GM19240 (cell line): Measurements from ENCODE around the gene BMF.
"Not testable (repeated sequence)": the region's sequence is repeated elsewhere in the genome, so short reads cannot be mapped to it uniquely, and the experiment has no call there.

ENCODE experiments used
- DNase-seq: peaks from one replicate; pipeline ENCODE4 v3.0.0; 2011; ENCODE audit warnings: low spot score; ENCODE audit not compliant: insufficient read length

Gene BMF

DNA sequence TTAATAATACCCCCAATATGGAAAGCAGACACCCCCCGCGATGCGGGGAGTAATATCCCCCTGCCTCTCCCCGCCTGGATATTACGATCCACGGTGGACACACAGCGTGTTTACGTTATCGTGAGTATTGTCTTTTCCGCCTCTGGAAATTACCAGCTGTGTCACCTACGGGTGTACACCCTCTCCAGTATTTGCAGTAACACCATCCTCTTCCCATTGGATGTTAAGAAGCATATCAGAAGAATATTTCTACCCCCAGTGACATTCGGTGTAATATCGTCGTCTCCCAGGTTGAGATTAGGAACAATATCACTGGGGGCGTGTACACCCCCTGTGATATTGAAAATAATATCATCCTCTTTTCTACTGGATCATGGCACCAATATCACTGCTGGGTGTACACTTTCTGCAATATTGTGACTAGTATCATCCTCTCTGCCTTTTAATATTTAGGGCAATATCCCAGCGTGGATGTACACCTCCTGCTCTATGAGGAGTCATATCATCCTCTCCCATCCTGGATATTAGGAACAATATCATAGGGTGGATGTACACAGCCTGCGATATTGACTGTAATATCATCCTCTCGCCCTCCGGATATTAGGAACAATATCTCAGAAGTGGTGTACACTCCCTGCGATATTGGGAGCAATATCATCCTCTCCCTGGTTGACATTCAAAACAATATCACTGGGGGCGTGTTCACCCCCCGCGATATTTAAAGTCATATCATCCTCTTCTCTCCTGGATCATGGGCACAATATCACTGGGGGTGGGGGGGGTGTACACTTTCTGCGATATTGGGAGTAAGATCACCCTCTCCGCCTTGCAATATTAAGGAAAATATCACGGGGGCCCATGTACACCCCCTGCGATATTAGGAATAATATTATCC lies 20.3 kb upstream of the BMF start:
- no peak for DNase-seq

DNA sequence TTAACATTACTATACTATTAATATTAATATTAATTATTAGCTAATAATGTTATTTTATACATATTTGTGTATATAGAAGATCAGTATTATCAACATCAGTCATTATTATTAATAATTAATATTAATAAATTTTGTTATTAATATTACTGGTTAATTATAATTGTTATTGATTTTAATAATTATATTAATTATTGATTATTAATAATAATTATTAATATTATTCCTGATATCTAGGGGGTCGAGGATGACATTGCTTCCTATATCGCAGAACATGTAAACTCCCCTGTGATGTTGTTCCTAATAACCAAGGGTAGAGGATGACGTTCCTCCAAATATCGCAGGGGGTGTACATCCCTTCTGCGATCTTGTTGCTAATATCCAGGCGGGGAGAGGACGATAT lies 17.3 kb upstream of the BMF start:
- no peak for DNase-seq

DNA sequence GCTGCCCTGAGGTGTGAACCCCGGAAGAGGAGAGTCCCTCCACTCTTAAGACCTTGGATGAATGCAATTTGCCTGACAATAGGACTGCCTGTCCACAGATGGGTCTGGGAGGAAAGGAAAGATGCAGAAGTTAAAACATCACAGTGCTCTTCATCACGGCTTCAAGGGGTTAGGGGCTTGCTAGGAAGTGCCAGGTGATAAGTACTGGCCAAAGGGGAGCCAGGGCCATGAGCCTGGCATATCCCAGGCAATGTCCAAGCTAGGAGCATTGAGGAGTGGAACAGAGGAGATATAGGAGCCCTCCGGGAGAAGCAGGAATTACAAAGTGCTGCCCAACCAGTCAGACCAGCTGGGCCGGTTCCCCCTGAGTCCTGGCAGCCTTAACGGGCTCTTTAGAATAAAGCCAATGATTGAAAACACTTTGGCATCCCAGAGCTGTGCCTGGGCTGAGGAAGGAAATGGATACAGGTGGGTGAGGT lies 16.2 kb upstream of the BMF start:
- DNase-seq: not testable (repeated sequence)

DNA sequence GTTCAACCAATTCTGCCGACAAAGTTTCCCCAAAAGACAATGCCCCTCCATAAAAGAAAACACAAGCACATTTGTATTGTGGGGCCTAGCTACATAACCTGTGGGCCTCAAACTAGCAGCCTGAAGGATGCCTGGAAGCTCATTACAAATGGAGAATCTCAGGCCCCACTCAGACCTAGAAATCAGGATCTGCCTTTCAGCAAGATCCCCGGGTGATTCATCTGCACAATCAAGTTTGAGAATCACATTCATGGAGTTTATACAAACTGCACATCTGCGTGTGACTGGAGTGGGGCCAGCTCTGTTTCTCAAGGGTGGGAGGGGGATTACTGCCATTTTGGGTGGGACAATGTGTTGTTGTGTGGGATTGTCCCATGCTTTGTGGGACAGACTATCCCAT lies 15.7 kb upstream of the BMF start:
- DNase-seq: not testable (repeated sequence)

DNA sequence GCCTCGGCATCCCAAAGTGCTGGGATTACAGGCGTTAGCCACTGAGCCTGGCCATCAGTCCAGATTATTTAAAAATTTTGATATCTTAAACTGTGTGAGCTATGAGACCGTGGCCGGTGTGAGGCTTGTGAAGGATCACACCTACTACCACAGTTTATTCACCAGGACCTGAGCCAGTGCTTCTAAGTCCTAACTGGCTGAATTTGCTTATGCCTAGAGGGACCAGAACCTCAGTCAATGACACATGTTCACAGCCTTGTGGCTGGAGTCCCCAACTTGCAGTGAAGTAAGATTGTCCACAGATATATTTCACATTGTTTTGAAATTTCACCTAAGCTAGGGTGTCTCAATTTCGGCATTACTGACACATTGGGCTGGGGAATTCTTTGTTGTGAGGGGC lies 15.2 kb upstream of the BMF start:
- DNase-seq: not testable (repeated sequence)

DNA sequence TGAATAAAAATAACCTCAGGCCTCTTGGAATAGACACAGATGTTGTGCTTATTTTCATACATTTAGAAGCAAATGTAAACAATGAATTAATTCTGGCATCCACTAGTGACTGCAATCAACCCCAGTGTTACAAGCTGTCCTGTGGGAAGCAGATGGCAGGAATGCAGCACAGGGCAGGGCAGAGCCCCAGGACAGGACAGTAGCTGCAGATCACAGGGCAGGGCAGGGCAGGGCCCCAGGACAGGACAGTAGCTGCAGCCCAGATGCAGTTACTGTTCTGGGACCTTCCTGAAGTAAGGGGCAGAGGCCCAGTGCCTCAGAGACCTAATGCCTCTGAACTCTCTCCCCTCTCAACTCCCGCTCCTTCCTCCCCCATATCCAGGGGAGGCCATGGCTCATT lies 14.3 kb upstream of the BMF start:
- not testable (repeated sequence) for DNase-seq

DNA sequence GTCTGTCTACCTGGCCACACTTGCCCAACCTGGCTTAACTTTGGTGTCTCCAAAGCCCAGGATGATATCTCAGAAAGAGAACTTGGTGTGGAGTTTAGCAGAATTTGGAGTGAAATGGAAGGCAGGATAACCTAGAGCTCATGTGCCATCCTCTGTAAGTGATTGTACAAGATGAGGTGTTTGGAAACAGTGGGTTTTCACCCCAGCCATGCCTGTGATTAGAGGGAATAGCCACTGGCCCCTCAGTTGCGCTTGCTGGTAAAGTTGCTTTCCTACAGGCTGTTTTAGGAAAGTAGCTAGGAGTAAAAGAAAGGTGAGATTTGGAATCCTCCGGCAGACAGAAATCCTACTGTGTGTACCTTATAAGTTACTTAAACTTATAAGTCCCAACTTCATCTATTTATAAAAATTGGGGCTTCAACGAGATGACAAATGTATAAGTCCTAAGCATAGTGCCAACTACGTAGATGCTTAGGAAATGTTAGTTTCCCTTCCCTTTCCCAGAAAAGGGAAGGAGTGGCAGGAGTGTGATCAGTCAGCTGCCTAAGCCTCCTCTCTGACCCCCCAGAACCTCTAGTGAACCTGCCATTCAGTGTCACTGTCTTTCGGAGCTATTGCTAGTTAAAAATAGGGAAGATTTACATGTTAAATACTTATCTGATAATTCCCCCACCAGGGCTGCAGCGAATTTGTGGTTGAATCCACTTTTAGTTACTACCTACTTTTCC lies 13.4 kb upstream of the BMF start:
- DNase-seq: no peak

DNA sequence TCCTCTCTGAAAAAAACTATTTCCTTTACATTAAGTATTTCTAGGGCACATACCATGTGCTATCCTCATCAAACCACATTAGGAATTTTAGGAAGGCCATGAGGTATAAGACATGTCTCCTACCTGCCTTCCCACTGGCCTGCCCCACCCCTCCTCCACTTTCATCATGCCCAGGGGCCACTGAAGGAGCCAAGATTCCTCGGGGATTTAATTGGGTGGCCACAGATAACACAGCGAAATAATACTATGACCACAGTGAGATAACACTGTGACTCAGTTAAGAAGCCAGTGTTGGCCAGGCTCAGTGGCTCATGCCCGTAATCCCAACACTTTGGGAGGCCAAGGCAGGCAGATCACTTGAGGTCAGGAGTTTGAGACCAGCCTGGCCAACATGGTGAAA lies 9.8 kb upstream of the BMF start:
- no peak for DNase-seq

DNA sequence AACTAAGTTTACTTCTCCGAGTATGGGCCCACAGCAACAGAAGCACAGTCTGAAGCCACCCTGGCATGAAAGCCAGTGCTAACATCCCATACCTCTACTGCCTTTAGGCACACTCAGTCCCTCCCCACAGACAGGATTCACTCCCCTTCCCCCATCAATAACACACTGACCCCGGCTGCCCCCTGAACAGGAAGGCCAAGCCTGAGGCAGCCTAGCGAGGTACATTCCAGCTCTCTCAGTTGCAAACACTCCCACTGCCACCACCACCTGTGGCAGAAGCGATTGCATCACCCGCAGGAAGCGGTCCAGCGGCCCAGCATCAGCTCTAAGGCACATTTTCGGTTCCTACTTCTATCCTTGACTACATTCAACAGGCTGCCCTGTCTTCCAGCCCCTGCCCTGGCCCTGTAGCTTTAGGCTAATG lies 7.0 kb upstream of the BMF start:
- DNase-seq: peak; percentile 82

DNA sequence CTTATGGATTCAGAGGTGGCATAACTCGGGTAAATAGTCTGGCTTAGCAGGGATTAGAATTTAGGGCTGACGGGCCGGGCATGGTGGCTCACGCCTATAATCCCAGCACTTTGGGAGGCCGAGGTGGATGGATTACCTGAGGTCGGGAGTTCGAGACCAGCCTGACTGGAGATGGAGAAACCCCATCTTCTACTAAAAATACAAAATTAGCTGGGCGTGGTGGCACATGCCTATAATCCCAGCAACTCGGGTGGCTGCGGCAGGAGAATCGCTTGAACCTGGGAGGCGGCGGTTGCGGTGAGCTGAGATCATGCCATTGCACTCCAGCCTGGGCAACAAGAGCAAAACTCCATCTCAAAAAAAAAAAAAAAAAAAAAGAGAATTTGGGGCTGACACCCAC lies 6.4 kb upstream of the BMF start:
- DNase-seq: not testable (repeated sequence)

DNA sequence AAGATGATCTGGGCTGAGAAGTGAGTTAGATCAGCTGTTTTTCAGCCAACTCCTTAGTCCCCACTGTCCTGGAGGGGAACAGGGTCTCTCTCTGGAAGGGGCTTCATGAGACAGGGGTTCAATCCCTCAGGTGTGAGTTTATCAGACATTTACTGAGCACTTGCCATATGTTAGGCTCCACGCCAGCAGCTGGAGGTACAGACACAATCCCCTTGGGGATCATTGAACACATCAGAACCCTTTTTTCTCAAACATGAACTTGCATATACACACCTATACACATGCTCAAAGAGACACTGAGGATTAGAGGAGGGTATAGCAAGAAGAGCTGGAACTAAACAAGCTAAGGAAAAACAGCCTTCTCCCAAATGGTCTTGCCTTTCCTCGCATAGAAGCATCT lies 5.5 kb upstream of the BMF start:
- no peak for DNase-seq

DNA sequence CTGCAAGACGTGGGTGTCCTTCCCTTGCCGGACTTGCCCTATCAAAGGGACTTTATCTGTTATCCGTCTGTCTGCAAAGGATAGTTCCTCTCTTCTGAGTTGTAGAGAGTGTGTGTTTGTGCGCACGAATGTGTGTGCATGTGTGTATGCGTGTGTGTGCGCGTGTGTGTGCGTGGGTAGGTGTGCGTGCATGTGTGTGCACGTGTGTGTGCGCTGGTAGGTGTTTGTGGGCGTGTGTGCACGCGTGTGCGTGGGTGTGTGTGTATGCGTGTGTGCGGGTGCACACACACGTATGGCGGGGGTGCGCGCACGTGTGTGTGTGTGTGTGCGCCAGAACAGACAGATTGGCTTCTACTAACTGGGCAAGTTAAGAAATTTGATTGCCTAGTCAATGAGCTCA lies 4.1 kb upstream of the BMF start:
- DNase-seq: no peak

DNA sequence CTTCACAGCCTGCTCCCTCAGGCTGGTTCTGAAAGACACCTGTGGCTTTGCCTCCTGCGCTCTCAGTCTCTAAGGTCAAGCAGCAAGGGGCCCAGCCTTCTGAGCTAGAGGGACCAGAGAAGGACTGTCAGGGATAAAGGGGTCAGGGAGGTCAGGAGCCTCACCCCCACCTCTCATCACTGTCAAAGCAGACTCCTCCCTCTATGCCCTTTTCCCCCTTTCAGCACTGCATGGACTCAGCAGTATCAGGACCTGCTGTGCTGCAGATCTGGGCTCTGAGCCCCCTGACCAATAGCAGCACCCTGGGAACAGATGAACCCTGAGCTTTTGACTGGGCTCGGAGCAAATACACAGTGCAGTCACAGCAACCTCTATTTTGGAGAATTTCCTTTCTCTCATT lies 3.2 kb upstream of the BMF start:
- no peak for DNase-seq

DNA sequence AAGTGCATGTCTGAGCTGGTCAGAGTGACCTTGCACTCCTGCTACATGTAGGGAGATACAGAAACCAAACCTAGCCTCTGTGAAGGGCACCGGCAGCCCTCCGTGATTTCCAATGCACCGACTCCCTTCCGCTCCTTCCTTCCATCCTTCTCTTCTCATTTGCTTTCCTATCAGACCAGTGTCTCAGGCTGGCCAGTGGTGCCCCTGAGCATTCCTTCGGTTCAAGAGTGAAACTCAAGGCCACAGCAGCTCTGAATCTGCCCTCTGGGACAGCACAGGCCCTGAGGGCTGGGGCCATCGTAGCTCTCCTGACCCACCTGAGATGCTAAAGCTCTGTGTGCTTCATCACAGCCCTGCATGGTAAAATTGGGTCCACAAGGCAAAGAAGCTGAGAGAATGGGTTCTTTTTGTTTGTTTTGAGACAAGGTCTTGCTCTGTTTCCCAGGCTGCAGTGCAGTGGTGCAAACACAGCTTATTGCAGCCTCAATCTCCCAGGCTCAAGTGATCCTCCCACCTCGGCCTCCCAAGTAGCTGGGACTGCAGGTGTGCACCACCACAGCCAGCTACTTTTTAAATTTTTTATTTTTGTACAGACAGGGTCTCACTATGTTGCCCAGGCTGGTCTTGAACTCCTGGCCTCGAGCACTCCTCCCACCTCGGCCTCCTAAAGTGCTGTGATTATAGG lies 2.3 kb upstream of the BMF start:
- no peak for DNase-seq

DNA sequence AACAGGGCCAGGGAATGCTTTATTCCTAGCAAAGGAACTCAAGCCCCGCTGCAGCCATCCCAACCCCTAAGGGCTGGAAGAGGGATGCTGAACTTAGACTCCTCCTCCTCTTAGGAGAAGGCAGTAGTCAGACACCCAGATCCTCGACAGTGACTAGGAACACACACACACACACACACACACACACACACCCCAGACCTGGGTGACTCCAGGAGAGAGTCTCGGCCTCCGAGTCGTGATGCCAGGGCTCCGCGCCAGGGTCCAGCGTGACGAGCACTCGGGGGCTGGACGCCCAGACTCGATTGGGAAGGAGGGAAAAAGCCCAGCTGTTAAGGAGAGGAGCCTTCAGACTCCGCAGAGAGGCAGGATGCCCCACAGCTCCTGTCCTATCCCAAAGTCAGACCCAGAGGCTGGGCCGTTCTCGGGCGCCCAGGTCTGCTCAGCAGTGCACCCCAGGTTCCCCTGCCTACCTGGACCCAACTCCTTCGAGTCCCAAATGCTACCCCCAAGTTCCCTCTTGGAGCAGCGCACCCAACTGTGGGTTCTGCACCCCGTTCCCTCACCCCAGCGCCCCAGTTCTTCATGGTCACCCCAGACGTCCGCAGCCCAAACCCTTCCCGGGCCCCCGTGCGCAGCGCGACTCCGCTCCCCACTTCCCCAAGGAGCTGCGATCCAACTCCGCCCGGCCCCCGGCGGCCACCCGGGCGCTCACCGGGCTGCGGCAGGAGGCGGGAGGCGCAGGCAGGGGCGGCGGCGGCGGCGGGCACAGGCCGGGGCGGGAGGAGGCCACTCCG lies 421 bp downstream of the BMF start:
- no peak for DNase-seq

DNA sequence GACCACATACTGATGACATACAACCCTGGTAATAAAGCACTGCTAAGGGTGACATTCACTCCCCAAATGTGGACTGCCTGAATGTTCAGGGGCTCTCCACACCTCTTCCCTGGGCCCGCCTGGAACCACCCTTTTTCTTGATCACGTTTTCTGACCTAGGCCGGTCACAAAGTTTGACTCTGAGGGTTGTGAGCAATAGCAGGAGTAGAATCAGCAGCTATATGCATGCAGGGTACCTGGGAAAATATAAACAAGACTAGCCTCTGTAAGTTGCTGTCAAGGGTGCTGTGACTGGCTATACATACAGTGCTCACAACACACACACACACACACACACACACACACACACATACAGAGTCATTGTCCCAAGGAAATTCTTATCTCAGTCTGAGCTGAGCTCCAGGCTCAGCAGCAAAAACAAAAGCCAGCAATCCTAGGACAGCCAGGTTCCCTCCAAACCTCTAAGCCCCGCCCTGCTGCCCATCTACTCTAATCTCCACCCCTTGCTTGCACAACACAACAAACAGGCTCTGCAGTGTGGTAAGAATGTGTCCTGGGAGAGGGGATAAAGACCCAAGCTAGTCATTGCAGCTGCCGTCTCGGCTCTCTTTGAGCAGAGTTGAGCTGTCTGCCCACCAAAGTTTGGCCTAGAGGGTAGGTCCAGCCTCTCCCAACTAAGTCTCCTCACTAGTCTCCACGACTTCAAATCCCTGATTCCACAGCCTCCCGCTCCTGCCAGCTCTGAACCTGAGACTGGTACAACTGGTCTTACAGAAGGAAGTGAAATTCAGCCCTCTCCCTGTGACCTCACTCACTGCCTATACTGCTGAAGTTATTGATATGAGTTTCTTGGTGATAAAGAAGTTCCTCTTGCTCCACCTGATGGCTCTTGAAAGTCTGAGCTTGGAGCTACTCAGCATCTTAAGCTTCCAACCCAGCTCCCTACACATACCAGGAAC lies 2.2 kb downstream of the BMF start:
- no peak for DNase-seq

DNA sequence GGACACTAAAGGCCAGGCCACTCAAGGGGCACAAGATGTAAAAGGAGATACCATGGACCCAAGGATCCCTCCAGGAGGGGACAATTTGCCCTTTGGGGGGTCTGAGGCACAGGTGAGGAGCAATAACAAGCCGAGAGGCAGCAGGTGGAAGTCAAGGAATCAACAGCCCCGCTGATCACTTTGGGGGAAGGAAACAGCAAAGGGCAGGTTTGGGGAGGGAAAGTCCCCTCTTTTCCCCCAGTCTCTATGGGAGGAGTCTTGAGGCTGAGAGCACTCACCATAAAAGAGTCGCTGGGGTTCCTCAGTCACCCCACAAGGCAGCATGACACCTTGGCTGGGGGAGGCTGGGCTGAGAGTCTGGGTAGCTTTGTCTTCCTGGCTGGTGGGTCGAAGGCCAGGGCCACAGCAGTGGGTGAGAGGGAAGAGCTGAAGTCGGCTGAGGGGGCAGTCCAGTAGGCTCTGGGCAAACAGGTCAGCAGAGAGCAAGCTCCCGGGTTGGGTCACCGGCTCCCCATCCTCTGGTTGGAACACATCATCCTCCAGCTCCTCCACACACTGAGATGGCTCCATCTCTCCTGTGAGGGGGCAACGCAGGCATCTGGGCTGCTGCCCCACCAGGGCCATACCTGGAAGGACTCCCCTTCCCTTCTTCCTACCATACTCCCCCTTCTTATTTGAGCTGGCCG lies 3.0 kb downstream of the BMF start:
- DNase-seq: no peak

DNA sequence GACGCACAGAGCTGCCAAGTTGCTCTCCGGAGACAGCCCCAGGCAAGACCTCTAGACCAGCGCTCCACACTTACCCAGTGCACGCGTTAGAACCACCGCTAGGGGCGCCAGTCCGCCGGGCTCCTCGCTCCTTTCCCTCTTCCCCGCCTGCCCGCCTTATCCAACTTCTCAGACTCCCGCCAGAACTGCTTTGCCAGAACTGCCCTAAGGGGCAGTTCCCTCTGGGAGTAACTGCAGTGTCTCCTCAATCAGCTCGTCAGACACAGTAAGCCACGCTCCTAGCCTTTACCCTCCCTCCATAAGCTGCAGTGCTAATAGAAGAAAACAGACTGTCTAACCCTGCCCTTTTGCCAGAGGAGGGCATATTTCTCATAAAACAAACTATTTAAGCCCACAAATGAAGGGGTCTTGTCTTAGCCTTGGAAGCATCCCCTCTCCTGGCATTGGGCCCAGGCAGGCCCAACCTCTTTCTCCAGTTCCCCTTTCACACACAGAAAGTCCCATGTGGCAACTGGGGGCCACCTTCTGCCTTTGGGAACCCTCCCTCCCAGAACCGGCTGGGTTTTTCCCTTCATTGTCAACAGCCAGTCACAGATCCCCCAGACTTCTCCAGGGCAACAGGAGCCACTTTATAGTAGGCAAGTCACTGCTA lies 3.7 kb downstream of the BMF start:
- DNase-seq: peak; percentile 88

DNA sequence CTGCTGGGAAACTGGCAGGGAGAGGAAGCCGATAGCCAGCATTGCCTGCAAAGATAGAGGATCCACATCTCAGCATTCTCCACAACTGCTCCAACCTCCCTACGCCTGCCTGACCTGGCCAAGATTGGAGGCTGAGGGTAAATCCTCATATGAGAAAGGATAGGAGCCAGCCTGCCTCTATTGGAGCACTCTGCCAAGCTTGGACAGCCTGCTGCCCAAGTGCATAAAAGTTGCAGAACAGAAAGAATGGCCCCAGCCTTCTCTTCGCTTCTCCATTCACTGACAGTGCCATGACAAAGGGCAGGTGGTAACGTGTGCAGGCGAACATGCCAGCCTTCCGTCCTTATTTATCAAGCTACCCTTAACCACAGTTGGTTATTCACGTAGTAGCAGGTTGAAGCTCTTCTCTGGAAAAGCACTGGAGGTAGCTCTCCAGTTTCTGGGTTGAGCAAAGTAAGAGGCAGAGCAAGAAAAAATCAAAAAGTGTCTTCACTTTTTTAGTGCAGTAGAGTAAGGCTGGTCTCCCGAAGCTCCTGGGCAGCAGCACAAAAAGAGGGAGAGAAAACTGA lies 4.3 kb downstream of the BMF start:
- DNase-seq: no peak
